GM12865 (cell line): Measurements from ENCODE around the gene PRR19.

ENCODE experiments used
- DNase-seq: peaks from one replicate; pipeline ENCODE4 v3.0.0; 2010; ENCODE audit warnings: low read depth
- H3K4me3 ChIP-seq: 2 replicates; pipeline ENCODE4 v1.5.1; 2011; ENCODE audit warnings: mild to moderate bottlenecking, low read depth, low read length, control low read depth
- TF ChIP-seq, protein P1 (sequence below): IDR thresholded peaks from 2 replicates; pipeline ENCODE4 v1.5.1; 2011; ENCODE audit warnings: low read length, control low read depth, low read depth, inconsistent platforms; ENCODE audit not compliant: insufficient read depth; ENCODE audit errors: missing control alignments

Gene PRR19

GRCh38 chr19:42268704-42269477 lies 33.0 kb upstream of the PRR19 start, which contains the start of gene CIC:
Gene CIC (plus strand): TSS chr19:42269252. CDS start chr19:42271784, 2,532 bp downstream.
- H3K4me3 ChIP-seq, result peak within 1 kb of the TSS; percentile 75
- peak; percentile 100 for DNase-seq
- TF ChIP-seq, protein P1, sequence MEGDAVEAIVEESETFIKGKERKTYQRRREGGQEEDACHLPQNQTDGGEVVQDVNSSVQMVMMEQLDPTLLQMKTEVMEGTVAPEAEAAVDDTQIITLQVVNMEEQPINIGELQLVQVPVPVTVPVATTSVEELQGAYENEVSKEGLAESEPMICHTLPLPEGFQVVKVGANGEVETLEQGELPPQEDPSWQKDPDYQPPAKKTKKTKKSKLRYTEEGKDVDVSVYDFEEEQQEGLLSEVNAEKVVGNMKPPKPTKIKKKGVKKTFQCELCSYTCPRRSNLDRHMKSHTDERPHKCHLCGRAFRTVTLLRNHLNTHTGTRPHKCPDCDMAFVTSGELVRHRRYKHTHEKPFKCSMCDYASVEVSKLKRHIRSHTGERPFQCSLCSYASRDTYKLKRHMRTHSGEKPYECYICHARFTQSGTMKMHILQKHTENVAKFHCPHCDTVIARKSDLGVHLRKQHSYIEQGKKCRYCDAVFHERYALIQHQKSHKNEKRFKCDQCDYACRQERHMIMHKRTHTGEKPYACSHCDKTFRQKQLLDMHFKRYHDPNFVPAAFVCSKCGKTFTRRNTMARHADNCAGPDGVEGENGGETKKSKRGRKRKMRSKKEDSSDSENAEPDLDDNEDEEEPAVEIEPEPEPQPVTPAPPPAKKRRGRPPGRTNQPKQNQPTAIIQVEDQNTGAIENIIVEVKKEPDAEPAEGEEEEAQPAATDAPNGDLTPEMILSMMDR, result no peak

DNA sequence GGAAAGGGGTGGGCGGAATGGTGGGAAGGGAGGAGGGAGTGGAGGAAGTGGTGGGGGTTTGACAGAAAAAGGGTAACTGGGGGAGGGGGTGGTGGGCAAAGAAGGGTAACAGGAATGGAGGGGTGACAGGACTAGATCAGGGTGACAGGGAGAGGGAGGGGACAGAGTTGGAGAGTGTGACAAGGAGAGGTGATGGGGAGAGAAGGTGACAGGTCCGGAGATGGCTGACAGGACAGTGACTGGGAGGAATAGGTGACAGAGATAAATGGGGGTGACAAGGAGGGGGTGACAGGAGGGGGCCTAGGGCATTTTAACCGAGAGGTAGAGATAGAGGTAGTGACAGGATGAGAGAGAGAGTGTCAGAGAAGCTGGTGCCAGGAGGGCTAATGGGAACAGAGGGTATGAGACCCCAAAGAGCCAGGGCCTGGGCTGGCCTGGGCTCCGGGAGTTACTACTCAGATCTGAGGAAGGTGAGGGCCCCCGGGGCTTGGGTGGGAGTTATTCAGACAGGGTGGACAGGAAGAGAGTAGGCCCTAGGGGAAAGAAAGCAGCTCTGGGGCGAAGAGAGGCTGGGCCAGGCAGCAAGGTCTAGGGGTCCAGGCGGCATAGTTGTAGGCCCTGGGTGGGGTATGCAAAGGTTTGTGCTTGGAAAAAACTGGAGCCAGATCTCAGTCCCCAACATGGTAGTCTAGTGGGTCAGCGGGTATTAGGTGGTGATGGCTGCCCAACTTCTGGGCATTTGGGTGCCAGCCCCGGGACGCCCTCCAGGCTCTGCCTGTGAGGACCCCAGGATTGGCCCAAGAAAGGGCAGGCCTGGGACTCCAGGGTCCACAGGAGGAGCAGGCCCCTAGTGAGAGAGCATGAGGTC lies 32.2 kb upstream of the PRR19 start:
- H3K4me3 ChIP-seq, result peak overlapping the region; percentile 75
- DNase-seq, result no peak
- TF ChIP-seq, protein P1, result no peak

DNA sequence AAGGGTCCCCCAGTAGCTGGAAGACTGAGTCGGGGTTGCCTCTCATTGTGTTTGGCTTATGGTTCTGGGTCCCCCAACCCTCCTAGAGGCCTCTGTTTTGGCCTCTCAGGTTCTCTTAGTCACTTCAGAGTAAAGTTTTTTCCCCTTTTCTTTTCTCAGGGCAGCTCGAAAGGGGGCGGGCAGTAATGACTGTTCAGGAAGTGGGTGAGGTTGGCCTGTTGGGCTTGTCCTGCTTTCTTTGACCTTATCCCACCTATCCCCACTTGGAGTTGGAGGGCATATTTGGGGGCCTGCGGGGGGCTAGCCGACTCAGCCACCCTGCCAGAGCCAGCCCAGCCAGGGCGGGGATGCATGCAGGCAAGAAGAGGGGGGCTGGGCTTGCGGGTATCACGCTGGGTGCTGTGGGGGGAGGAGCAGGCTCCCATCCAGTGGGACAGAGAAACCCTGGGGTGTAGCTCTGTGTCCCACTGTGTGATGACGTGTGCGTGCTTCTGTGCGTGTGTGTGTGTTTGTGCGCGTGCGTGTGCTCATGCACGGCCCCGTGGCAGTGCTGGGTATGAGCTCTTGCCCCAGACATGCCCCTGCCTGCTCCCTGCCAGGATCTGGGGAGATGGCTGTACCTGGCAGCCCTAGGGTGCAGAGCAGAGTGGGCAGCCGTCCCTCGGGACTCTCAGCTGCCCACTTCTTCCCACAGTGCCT lies 31.4 kb upstream of the PRR19 start:
- DNase-seq, result peak; percentile 84
- peak overlapping the region; percentile 75 for H3K4me3 ChIP-seq
- TF ChIP-seq, protein P1, result no peak

- TF ChIP-seq, protein P1, result no peak
- H3K4me3 ChIP-seq, result peak overlapping the region; percentile 75
- no peak for DNase-seq
Measured at GRCh38 chr19:42271045-42271419, 30.9 kb upstream of the PRR19 start.

- DNase-seq, result no peak
- H3K4me3 ChIP-seq, result no peak overlapping the region
- TF ChIP-seq, protein P1, result no peak
Measured at GRCh38 chr19:42271861-42272534, 29.9 kb upstream of the PRR19 start.

DNA sequence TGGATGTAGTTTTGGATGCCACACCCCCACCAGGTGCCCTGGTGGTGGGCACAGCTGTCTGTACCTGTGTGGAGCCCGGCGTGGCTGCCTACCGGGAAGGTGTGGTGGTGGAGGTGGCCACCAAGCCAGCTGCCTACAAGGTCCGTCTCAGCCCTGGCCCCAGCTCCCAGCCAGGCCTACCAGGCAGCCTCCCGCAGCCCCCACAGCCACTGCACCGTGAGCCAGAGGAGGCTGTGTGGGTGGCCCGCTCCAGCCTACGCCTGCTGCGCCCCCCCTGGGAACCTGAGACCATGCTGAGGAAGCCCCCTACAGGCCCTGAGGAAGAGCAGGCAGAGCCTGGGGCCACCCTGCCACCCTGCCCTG lies 29.4 kb upstream of the PRR19 start:
- no peak for DNase-seq
- H3K4me3 ChIP-seq, result no peak overlapping the region
- TF ChIP-seq, protein P1, result no peak
